GM19035 (cell line): ENCODE data around the gene SLC5A2.
A peak's percentile ranks its signal among the peaks of the same experiment; 100 is the strongest.

ENCODE experiments used
- ATAC-seq: cut with Tn5 transposase; IDR thresholded peaks from one replicate; pipeline ENCODE4 v1.9.1; 2021; ENCODE audit not compliant: unreplicated experiment

Gene SLC5A2

GRCh38 chr16:31459687-31460581 lies 23.0 kb upstream of the SLC5A2 start:
- peak; percentile 72 for ATAC-seq

DNA sequence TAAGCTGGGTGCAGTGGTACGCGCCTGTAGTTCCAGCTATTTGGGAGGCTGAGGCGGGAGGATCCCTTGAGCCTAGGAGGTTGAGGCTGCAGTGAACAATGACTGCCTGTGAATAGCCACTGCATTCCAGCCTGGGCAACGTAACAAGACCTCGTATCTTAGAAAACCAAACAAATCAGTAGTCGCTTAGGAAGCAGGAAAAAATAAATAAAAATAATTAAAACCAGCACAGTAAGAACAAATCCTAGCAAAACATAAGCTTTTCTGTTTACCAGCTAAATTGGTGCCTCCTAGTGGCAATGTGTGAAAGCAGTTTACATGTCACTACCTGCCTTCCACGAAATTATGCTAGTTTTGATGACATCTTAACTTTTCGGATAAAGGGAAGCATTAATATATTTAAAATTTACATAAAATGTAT lies 22.3 kb upstream of the SLC5A2 start:
- ATAC-seq: no peak

- ATAC-seq: no peak
Observed at GRCh38 chr16:31461201-31461920, 21.6 kb upstream of the SLC5A2 start.

- ATAC-seq: no peak
Observed at GRCh38 chr16:31461921-31462804, 20.8 kb upstream of the SLC5A2 start.

DNA sequence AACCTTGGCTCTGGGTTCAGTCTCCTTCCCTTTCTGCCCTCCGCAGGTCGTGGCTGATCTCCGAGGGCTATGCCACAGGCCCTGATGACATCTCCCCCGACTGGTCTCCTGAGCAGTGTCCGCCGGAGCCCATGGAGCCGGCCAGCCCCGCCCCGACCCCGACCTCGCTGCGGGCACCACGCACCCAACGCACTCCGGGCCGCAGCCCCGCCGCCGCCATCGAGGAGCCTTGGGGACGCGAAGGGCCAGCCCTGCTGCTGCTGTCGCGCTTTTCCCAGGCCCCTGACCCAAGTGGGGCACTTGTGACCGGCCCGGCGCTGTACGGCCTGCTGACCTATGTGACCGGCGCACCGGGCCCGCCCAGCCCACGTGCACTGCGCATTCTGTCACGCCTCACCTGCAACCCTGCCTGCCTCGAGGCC lies 18.6 kb upstream of the SLC5A2 start:
- ATAC-seq: no peak

DNA sequence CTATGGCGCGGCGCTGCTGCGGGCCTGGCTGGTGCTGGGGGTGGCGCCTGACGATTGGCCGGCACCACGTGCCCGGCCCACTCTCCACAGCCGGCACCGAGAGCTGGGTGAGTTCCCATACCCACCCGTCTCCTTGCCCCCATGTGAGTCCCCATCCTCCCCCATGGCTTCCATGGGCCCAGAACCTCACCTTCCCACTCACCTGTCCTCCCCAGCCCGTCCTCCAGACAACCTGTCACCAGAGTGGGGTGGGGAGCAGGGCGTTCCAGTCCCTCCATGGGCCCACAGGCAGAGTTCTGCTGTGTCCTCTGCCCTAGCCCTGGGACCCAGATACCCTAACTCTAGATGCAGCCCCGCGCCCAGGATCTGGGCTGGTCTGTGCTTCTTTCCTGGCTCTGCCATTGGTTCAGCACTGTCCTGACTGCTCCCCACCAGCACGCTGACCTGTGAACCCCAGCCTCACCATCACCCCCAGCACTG lies 18.1 kb upstream of the SLC5A2 start:
- no peak for ATAC-seq

GRCh38 chr16:31465788-31466370 lies 17.0 kb upstream of the SLC5A2 start:
- no peak for ATAC-seq

- no peak for ATAC-seq
Observed at GRCh38 chr16:31466381-31466841, 16.5 kb upstream of the SLC5A2 start.

DNA sequence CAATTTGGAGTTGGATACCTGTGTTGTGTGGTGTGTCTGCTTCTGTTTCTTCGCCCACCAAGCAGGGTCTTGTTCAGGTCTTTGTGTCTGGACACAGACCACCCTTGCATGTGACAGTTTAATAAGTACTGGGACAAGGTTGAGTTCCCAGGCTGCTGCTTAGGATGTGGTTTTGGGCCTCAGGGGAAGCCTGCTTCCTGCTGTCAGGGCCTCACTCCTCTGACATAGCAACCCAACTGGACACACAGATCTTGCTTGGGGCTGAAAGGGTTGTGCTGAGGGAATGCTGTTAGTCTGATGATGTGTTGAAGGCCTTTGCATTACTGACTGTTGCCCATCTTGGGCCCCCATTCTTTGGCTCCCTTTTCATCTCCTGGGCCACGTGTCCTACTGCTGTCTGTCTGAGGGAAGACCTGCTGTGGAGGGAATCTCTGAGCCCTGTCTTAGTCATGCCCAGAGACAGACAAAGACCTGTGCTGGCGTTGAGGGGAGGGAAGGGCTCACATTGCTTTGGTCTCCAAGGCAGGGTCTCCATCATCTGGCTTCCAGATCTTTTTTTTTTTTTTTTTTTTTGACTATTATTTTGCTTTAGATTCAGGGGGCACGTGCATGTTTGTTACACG lies 15.7 kb upstream of the SLC5A2 start:
- no peak for ATAC-seq

DNA sequence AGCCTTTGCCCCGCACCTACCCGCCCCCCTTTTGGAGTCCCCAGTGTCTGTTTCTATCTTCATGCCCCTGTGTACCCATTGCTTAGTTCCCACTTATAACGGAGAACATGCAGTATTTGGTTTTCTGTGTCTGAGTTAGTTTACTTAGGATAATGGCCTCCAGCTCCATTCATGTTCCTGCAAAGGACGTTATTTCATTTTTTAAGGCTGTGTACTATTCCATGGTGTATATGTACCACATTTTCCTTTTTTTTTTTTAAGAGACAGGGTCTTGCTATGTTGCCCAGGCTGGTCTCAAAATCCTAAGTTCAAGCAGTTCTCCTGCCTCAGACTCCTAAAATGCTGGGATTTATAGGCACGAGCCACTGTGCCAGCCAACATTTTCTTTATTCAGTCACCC lies 15.1 kb upstream of the SLC5A2 start:
- no peak for ATAC-seq

DNA sequence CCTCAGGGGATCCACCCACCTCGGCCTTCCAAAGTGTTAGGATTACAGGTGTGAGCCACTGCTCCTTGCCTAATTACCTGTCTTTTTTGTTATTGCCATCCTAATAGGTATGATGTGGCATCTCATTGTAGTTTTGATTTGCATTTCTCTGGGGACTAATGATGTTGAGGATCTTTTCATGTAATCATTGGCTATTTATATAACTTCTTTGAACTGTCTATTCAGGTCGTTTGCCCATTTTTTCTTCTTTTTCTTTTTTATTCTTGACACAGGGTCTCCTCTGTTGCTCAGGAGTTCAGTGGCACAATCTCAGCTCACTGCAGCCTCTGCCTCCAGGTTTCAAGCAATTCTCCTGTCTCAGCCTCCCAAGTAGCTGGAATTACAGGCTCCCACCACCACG lies 12.3 kb upstream of the SLC5A2 start:
- ATAC-seq: no peak

DNA sequence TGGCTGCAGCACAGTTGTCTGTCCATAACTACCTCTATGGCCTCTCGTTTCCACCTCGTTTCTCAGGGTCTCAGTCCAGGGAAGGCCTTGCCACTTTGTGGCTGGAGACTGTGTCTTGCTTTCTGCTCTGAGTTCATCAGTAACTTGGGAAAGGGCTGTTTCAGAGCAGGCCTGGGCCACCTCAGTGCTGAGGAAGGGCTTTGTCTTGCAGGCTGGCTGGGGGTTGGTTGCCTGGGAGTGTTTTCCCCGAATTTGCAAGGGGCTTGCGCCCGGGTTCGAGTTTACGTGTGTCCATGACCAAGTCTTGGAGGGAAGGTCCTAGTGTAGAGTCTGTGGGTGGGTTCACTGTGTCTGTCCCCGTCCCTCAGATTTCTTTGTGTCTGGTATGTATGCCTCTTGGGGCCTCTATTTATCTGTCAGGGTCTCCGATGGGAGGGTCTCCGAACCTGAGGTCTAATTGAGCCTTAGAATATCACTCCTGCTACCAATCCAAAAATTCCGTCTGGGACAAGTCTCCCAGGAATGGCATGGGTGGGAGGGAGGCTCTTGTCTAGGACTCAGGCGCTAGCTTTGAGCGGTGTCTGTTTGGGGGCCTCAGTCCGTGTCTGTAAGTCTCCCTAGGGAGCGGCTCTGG lies 11.6 kb upstream of the SLC5A2 start:
- ATAC-seq: no peak

DNA sequence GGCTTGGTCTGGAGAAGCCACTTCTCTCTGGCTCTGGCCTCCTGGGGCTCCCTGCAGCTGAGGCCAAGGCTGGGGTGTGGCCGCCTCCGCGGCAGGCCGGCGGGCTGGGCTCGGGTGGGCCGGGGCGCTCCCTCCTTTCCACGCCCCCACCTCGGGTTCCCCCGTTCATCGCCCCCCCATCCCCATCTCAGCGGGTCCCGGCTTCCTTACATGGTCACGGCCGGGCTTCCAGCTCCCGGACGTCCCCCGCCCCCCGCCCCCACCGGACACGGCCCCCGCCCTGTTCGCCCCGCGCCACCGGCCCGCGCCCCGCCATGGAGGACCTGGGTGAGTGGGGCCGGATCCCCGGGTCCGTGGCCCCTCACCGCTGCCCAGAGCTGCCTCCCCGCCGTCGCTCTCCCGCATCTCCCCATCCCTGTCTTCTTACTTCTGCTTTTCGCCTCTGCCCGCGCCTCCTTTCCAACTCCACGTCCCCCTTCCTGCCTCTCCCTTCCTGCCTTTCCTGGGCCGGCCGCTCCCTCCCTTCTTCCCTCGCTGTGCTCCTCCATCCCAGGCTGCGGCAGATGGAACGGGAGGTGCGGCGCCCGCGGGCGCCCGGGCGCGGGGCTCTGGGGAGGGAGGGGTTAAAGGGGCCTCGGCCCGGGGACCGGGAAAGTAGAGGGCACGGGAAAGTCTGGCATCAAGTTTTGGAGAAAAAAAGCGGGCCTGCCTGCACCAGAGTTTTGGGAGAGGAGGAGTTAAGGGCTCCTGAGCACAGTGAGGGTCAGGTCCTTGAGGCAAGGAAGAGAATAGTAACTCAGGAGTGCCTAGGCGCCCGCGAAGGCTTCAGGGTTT lies 10.8 kb upstream of the SLC5A2 start, which contains the start of gene TGFB1I1:
TSS of gene TGFB1I1 (plus strand) at position 278 of the 834 bp plus-strand sequence. CDS start at position 315, 37 bp downstream.
- ATAC-seq: no peak

GRCh38 chr16:31472709-31473203 lies 10.2 kb upstream of the SLC5A2 start:
- ATAC-seq: no peak

DNA sequence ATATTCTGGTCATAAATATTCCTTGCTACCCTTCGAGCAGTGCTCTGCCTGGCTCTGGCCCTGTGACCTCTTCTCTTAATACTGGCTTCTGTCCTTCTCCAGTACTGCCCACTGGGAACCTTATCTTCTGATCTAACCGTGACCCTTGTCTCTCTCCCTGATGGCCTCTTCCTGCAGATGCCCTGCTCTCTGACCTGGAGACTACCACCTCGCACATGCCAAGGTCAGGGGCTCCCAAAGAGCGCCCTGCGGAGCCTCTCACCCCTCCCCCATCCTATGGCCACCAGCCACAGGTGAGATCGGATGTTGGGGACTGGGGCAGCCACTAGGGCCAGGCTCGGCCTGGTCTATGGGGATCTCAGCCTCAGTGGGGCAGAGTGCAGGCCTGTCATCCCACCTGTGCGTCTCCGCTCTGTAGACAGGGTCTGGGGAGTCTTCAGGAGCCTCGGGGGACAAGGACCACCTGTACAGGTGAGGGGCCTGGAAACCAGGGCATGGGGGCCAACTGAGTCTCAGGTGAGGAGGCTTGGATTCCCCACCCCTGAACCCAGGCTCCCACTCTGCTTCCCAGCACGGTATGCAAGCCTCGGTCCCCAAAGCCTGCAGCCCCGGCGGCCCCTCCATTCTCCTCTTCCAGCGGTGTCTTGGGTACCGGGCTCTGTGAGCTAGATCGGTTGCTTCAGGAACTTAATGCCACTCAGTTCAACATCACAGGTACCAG lies 9.5 kb upstream of the SLC5A2 start:
- no peak for ATAC-seq

DNA sequence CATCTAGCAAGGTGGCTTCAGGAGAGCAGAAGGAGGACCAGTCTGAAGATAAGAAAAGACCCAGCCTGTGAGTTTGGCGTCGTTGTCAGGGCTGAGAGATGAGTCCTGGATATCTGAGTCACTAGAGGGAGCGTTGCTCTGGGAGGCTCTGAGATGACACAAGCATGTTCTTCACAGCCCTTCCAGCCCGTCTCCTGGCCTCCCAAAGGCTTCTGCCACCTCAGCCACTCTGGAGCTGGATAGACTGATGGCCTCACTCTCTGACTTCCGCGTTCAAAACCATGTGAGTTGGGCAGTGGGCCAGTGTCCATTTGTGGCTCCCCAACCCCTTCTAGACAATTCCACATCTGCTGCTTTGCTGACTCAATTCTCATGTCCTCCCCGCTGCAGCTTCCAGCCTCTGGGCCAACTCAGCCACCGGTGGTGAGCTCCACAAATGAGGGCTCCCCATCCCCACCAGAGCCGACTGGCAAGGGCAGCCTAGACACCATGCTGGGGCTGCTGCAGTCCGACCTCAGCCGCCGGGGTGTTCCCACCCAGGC lies 8.7 kb upstream of the SLC5A2 start:
- no peak for ATAC-seq
